K562 (cell line): ENCODE results near the gene CACNG8. TPM values are rescaled to one million over a fixed set of nuclear protein-coding genes. Genes with fewer than 3 reads are reported as not detected.

Experiments
- ATAC-seq: fragments of 200-7000 bp; cut with Tn5 transposase; 3 replicates; pipeline ENCODE4 v1.9.1; 2020; ENCODE audit warnings: moderate library complexity
- BruUV-seq: library from RNA; stranded (reverse); fragments of 400-500 nt; replicated peaks from 2 replicates; lab custom pipeline; 2021; lab: Mats Ljungman, UMichigan
- CTCF ChIA-PET: fragments of 300-600 bp; formaldehyde crosslinking; extraction: SDS; loops from one replicate; lab custom pipeline; 2021; ENCODE audit warnings: low intra/inter-chr PET ratio; lab: Yijun Ruan, JAX
- POLR2A ChIA-PET: fragments of 300-600, 350-650 bp; sonication (Branson Sonifier 250); formaldehyde crosslinking; extraction: SDS; loops from one replicate; lab custom pipeline; 2021; ENCODE audit warnings: antibody characterized with exemption, inconsistent platforms; lab: Yijun Ruan, JAX
- DNase-seq, 4 experiments: peaks; one replicate each; pipeline versions ENCODE4 v3.0.0 to v3.0.0-alpha.2; 2011 to 2018; ENCODE audit warnings: low spot score in 3 of 4, mixed read lengths in 3 of 4; ENCODE audit errors: extremely low read depth in 1 of 4
- FAIRE-seq: peaks from 2 replicates; lab custom pipeline; 2011; peaks lifted over from hg19 to GRCh38; lab: Jason Lieb, UNC
- H2AFZ ChIP-seq: 2 replicates; pipeline ENCODE4 v1.6.0; 2011; ENCODE audit warnings: low read depth, low read length, control low read depth, inconsistent platforms
- H3K27ac ChIP-seq: fragments of 200-600 bp; 3 replicates; pipeline ENCODE4 v1.8.0; 2011; ENCODE audit warnings: low read depth, mild to moderate bottlenecking, control low read depth, inconsistent platforms, low read length, moderate library complexity, mixed read lengths; ENCODE audit errors: extremely low read depth
- H3K27me3 ChIP-seq, 2 experiments: fragments of 300-600 bp in 1 of 2; 2 replicates in 1 of 2; 3 replicates in 1 of 2; pipeline versions ENCODE4 v1.6.0 to v1.8.0; 2011; ENCODE audit warnings: inconsistent platforms in 2 of 2, low read length in 2 of 2, mild to moderate bottlenecking in 1 of 2, mixed read lengths in 1 of 2, moderate library complexity in 1 of 2; ENCODE audit not compliant: control insufficient read depth in 2 of 2, insufficient read depth in 2 of 2
- H3K36me3 ChIP-seq: fragments of 300-600 bp; 3 replicates; pipeline ENCODE4 v1.8.0; 2011; ENCODE audit warnings: mild to moderate bottlenecking, low read length, inconsistent platforms; ENCODE audit not compliant: control insufficient read depth, insufficient read depth
- H3K4me1 ChIP-seq, 2 experiments: fragments of 200-600 bp in 1 of 2; replicated peaks in 1 of 2; 2 replicates in 1 of 2; 3 replicates in 1 of 2; pipeline versions ENCODE4 v1.5.1 to v1.8.0; 2011; ENCODE audit warnings: inconsistent platforms in 2 of 2, low read length in 2 of 2, mild to moderate bottlenecking in 1 of 2, mixed read lengths in 1 of 2, moderate library complexity in 1 of 2; ENCODE audit not compliant: control insufficient read depth in 2 of 2, insufficient read depth in 2 of 2
- H3K4me2 ChIP-seq: 2 replicates; pipeline ENCODE4 v1.6.1; 2011; ENCODE audit warnings: low read length, control low read depth, inconsistent platforms, mixed read lengths; ENCODE audit not compliant: insufficient read depth
- H3K4me3 ChIP-seq: fragments of 200-600 bp; sonication (generic), shearing (Covaris generic); 2 replicates; pipeline ENCODE4 v1.5.1; 2016; ENCODE audit warnings: control low read depth, inconsistent platforms
- H3K79me2 ChIP-seq: fragments of 200-600 bp; 3 replicates; pipeline ENCODE4 v1.8.0; 2011; ENCODE audit warnings: low read length, inconsistent platforms; ENCODE audit not compliant: control insufficient read depth, insufficient read depth
- H3K9ac ChIP-seq, 2 experiments: 2 replicates each; pipeline versions ENCODE4 v1.6.0 to v1.6.1; 2011; ENCODE audit warnings: low read depth in 2 of 2, low read length in 2 of 2, control low read depth in 1 of 2, inconsistent platforms in 1 of 2, mild to moderate bottlenecking in 1 of 2, mixed read lengths in 1 of 2; ENCODE audit not compliant: insufficient read depth in 1 of 2
- H3K9me1 ChIP-seq: one replicate; pipeline ENCODE4 v1.6.0; 2011; ENCODE audit warnings: inconsistent platforms, mild to moderate bottlenecking, low read length, moderate library complexity; ENCODE audit not compliant: control insufficient read depth, insufficient read depth
- H3K9me3 ChIP-seq: replicated peaks from 2 replicates; pipeline ENCODE4 v1.5.1; 2011; ENCODE audit warnings: low read depth, low read length, inconsistent platforms; ENCODE audit not compliant: control insufficient read depth, insufficient read depth
- H4K20me1 ChIP-seq: replicated peaks from 2 replicates; pipeline ENCODE4 v1.6.1; 2011; ENCODE audit warnings: low read length, inconsistent platforms, mixed read lengths; ENCODE audit not compliant: control insufficient read depth, insufficient read depth
- FOXP4 ChIP-seq: sonication (generic); formaldehyde crosslinking; IDR thresholded peaks from 2 replicates; pipeline ENCODE4 v1.8.0; 2022; ENCODE audit warnings: mild to moderate bottlenecking, missing genetic modification reagents, borderline replicate concordance
- LARP7 ChIP-seq: fragments of 450-650 bp; IDR thresholded peaks from 2 replicates; pipeline ENCODE4 v1.6.1; 2016
- RBM25 ChIP-seq: fragments of 200-400 bp; formaldehyde crosslinking; IDR thresholded peaks from 2 replicates; pipeline ENCODE4 v1.6.1; 2018; ENCODE audit warnings: low read length, low read depth, moderate library complexity; ENCODE audit not compliant: severe bottlenecking
- ZBTB17 ChIP-seq: fragments of 450-650 bp; formaldehyde crosslinking; IDR thresholded peaks from 2 replicates; pipeline ENCODE4 v1.4.0; 2020; ENCODE audit warnings: mild to moderate bottlenecking
- WGBS: fragments of 100-300 bp; shearing (Covaris generic); methylation state at CpG from one replicate; pipeline ENCODE4 v1.1.6; 2016; ENCODE audit warnings: low coverage, mixed read lengths; ENCODE audit not compliant: insufficient coverage; ENCODE audit errors: missing lambda C conversion rate; 5-methylcytosine and 5-hydroxymethylcytosine counted together
- in situ Hi-C: fragments of 300-500 bp; cut with MboI; formaldehyde crosslinking; loops from 4 replicates; pipeline ENCODE4 v1.15.0; 2018; ENCODE audit warnings: inconsistent platforms, mixed read lengths
- intact Hi-C: fragments of 100-400 bp; cut with micrococcal nuclease; formaldehyde crosslinking; loops from 2 replicates; pipeline ENCODE4 v1.14.2; 2022
- polyA plus RNA-seq, 8 experiments: library from polyadenylated mRNA; depleted of rRNA in 4 of 8; stranded (reverse) in 5 of 8; unstranded in 3 of 8; fragments of >200 nt; fragmentation: Nextera tagmentation in 2 of 8; fragmentation: Illumina TruSeq in 1 of 8; extraction: Ambion mirVana in 2 of 8; extraction: Trizol in 1 of 8; gene quantifications; 2 replicates each; pipeline versions ENCODE4 v1.2.1 to v1.2.3, GENCODE V29; 2011 to 2014; ENCODE audit warnings: inconsistent platforms in 1 of 8, missing spikeins in 1 of 8
- total RNA-seq, 7 experiments: library from RNA; depleted of rRNA in 6 of 7; stranded (reverse); fragments of >200 nt in 6 of 7; fragmentation: Illumina TruSeq in 2 of 7; extraction: Trizol in 2 of 7; gene quantifications; 2 replicates each; pipeline versions ENCODE4 v1.2.1 to v1.2.3, GENCODE V29; 2011 to 2021; ENCODE audit warnings: low replicate concordance in 1 of 7

CACNG8 gene
- total and polyA plus RNA-seq, 9 of the 15 experiments (the other 6 are each of a cell fraction or from before 2014, with no cell fraction given): 0.02 to 0.05 TPM; not detected in 7

DNA sequence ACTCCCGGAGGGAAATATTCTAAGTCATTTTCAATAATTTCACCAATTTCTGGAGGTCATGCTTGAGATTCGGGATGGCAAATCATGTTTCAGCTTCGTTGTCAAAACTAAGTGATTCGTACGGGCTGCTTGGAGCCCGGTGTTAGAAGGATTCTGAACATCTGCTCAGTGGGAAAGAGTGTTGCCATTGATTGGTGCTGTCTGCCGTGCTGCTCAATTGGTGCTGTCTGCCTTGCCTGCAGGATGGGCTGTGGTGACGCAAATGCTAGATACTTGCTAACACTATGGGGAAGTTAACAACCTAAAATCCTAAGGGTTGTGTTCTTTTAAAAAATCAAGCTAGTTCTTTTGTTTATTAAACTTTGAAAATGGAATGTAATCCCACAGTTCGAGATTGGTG is 17.3 kb upstream of the CACNG8 start (continued):
- TF ChIP-seq FOXP4 (CRISPR knock-in tag): no peak
- peak; percentile 98 for TF ChIP-seq ZBTB17

GRCh38 chr19:53945998-53946397 is 16.7 kb upstream of the CACNG8 start:
- no peak overlapping the region for H2AFZ ChIP-seq
- 29% methylated on average over 2 of the region's 2 CpGs for WGBS
- no peak overlapping the region for H3K27ac ChIP-seq
- FAIRE-seq: no peak
- no peak overlapping the region for H3K4me2 ChIP-seq
- DNase-seq: no peak
- H3K9me3 ChIP-seq: no peaks in the 10 kb centered on the region
- H3K9ac ChIP-seq: no peak overlapping the region
- in situ Hi-C loops (no loop called here), intact Hi-C loops (no loop called here)
- BruUV-seq: no TSS peak
- no peak overlapping the region for H3K4me3 ChIP-seq
- no peak for ATAC-seq
- POLR2A ChIA-PET: no interaction called here
- CTCF ChIA-PET: no interaction called here
- H3K9me1 ChIP-seq: no peaks in the 10 kb centered on the region
- no peaks in the 10 kb centered on the region for H3K36me3 ChIP-seq
- TF ChIP-seq LARP7 (no peak), RBM25 (peak; percentile 36)
- peaks cover 4 to 25% of the 10 kb centered on the region in 2 experiments; a peak in 3 of 5 replicates for H3K27me3 ChIP-seq
- no peaks in the 10 kb centered on the region for H3K79me2 ChIP-seq
- H4K20me1 ChIP-seq: no peaks in the 10 kb centered on the region; the same call in 1 of the 2 replicates
- H3K4me1 ChIP-seq: peaks cover 0 to 13% of the 10 kb centered on the region in 2 experiments; a peak in 2 of 5 replicates
